ENCODE results near the gene EEA1.

EEA1 gene

DNA sequence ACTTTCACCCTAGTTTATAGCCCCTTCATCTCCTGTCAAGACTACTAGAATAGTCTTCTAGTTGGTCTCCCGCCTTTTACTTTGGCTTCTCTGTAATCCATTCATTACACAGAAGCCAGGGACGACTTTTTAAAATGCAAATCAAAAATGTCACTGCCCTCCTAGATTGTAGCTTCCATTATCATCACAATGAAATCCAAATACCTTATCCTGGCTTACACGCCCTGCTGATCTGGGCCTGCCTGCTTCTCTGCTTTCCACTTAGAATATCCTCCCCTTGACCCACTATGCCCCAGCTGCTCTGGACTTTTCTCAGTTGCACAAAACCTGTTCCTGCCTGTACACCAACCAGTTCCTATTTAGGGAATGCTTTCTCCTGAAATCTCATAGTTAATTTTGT lies 4.5 kb upstream of the EEA1 start:
- no peak for DNase-seq

DNA sequence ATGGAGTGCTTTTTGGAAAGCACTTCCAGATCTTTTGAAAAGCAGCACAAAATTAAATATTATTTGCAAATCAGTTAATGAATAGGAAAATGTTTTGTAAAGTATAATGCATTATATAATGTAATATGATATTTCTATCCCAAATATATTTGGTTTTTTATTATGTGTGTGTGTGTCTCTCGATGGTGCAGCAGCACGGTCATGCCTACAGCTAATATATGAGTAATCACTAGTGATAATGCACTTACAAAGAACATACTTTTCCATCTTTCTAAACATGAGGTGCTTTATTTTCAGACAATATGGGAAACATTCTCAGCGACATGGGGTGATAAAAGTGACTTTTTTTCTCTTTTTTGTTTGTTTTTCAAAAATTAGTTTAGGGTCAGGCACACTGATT lies 1.3 kb upstream of the EEA1 start:
- no peak for DNase-seq

DNA sequence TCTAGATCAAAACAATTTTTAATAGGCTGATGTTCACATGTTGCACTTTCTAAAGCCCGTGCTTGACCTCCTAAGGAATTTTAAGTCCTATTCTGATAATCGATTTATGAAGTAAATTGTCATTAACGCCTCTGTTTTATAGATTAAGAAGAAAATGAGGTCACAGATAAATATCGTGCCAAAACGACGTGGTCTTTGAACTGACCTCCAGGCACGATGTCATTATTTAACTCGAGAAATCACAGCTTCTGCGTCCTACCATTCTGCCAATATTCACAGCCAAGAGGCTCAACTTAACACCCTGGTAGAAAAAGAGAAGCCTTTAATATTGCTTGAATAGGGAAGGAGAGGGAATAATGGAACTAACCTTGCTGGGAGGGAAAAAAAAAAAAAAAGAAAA lies 888 bp upstream of the EEA1 start:
- no peak for DNase-seq

DNA sequence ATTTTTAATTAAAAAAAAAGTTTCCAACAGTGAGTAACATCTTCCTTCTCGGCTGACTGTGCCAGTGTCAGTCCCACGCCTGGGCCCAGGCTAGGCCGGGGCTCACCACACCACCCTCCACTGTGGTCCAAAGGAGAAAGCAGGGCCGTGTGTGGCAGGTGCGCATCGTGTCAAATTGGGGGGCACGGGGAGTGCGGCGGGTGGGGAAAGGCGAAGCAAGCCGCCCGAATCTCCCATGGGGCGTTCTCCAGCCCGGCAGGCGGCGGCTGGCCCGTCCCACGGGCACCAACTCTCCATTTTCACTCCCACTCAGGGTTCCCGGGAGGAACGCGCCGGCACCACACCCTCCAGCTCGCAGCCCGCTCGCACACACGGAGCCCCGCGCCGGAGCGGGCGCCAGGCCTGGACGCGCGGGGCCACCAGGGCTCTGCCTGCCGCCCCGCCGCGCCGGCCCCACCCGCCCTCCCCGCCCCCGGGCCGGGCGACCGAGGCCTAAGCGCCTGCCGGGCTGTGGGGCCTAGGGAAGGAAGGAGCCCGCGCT lies 604 bp downstream of the EEA1 start:
- DNase-seq: no peak

DNA sequence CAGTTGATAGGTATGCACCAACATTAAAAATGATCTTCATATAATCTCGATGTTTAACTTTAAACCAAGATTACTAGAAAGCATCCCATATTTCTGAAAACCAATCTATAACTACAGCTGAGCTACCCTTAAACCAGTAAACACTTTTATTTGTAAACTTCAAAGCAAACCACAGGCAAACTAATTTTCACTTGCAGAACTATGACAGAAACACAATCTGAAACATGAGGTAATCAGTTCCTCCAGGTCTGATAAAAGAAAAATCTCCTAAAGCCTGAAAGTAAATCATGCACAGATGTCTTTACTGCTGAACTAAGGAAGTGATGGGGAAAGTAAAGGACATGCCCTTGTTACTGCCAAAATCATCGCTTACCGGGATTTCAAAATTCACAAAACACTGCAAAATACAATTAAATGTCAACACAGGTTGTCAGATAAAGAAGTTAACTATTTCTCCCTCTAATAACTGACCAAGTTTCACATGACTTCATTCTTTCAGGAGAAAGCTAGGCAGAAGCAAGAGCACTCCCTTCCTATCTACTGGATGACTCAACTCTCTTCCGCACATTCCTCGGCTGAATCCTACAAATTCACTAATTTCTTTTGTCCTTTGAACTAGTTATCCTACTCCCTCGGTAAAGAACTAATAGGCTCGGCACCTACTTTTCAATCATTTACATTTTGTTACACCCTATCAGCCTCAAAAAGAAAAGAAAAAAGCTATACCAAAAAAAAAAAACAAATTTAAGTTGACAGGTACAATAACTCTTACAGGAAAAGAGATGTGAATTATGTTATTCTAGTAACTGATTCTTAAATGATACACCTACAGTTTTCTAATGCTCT lies 1.4 kb downstream of the EEA1 start:
- DNase-seq: no peak

DNA sequence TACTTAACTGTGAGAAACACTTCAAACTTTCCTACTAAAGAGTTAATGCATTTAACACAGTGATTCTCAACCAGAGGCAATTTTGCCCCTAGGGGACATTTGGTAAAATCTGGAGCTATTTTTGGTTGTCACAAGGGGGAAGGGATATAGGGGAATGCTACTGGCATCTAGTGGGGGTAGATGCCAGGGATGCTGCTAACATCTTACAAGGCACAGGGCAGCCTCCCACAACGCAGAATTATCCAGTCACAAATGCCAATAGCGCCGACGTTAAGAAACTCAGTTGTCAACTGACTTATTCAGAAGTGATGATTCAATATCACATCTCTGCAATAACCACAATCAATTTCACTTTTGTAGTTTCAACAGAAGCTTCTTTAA lies 2.0 kb downstream of the EEA1 start:
- DNase-seq: no peak

DNA sequence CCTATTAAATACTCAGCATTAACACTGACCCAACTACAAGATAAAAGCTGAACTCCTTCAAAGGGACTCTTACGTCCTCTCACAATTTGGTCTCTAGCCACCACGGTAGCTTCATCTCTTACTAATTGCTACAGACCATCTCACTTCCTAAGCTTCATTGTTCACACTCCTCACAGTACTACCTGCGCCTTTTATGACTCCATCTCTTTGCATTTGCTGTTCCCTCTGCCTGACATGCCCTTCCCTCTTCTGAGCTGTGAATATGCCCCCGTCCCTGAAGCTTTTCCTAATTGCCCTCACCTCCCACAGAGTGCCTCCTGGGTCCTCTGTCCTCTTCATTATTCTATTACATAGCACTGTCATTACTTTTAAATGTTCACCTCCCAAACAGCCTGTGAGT lies 2.5 kb downstream of the EEA1 start:
- DNase-seq: no peak

DNA sequence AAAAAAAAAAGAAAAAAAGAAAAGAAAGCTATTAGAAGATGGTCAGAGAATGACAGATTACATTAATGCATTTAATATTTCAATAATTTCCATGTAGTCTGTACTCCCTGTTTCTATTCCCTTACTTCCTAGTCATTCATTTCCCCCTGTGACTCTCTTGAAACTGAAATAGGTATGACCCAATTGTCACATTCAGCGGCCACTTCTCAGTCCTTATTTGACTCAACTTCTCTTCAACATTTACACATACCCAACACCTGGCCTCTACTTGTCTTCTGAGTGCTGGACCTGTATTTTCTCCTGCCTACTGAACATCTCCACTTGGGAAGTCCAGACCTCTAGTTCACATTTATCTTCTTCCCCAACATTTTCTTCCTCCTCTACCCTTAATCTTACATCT lies 7.2 kb downstream of the EEA1 start:
- DNase-seq: no peak

DNA sequence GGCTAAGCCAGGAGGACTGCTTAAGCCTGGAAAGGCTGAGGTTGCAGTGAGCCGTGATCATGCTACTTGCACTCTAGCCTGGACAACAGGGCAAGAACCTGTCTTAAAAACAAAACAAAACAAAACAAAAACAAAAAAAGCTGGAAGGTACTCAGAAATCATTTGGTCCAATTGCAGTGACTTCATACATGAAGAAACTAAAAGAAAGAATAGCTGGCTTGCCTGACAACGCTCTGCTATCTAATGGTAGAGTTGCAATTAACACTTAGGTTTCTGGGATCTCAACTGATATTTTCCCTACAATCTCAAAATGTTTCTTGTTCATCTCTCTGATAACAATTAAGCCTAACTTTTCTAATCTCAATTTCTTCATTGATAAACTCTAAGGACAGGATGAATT lies 13.7 kb downstream of the EEA1 start:
- DNase-seq: no peak

DNA sequence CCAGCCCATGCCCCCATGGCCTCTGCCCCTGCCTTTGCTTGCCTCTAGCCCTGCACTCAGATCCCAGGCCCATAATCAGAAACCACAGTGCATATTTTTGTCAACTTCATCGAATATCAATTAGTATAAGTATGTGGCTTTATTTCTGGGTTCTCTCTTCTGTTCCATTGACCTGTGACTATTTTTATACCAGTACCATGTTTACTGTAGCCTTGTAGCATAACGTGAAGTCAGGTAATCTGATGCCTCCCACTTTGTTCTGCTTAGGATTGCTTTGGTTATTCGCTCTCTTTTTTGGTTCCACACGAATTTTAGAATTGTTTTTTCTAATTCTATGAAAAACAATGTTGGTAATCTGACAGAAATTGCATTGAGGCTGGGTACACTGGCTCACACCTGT lies 14.9 kb downstream of the EEA1 start:
- no peak for DNase-seq

DNA sequence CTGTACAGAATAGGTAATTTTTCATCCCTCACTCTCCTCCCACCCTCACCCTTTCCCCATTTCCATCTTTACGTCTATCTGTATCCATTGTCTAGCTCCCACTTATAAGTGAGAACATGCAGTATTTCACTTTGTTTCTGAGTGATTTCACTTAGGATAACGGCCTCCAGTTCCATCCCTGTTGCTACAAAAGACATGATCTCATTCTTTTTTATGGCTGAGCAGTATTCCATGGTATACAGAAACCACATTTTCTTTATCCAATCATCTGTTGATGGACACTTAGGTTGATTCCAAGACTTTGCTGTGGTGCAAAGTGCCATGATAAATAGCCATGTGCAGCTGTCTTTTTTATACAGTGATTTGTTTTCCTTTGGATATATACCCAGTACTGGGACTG lies 16.4 kb downstream of the EEA1 start:
- no peak for DNase-seq

DNA sequence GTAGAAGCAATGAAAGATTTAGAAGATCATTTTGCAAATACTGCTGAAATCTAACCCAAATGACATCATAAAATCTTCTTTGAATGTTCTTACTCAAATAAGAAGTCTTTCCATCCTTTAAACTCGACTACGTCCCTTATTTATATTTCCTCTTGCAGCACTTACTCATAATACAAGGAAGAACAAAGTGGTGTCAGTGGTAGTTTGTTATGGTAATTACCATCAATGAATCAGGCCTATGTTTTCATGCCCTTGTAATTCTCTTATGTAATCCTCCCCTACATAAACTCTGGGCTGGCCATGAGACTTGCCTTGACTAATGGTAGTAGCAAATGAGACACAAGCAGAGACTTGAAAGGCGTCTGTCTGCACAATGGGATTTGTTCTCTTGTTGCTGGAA lies 17.0 kb downstream of the EEA1 start:
- DNase-seq: no peak

DNA sequence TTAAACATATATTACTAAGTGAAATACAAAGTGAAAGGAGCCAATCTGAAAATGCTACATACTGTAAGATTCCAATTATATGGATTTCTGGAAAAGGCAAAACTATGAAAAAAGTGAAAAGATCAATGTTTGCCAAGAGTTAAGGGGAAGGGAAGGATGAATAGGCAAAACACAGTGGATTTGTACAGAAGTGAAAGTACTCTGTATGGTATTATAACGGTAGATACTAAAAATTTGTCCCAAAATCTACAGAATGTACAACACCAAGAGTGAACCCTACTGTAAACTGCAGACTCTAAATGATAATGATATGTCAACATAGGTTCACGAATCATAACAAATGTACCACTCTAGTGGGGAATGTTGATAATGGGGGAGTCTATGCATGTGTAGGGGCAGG lies 17.8 kb downstream of the EEA1 start:
- DNase-seq: no peak

DNA sequence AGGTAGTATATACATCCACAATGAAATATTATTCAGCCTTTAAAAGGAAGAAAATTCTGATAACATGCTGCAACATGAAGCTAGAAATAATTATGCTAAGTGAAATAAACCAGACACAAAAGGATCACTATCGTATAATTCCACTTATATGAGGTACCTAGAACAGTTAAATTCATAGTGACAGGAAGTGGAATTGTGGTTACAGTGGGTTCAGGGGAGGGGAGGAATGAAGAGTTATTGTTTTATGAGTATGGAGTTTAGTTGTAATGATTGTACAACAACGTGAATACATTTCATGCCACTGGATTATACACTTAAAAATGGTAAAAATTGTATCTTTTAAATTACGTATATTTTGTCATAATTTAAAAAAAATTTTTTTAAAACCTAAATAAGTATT lies 21.0 kb downstream of the EEA1 start:
- no peak for DNase-seq

DNA sequence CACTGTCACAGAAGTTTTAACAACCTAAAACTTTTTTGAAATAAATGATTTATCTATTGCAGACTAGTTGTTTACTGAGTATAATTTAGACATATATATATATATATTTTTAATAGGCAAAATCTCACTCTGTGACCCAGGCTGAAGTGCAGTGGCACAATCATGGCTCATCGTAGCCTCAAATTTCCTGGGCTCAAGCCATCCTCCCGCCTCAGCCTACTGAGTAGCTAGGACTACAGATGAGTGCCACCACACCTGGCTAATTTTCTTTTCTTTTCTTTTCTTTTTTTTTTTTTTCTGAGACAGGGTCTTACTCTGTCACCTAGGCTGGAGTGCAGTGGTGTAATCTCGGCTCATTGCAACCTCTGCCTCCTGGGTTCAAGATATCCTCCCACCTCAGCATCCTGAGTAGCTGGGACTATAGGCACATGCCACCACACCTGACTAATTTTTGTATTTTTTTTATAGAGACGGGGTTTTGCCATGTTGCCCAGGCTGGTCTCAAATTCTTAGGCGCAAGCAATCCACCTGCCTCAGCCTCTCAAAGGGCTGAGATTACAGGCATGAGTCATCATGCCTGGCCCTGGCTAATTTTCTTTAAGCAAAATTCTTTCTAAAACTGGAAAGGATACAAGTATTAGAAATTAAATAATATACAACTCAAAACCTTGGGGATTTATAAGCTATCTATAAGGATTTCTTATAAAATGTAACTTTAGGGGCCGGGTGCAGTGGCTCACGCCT lies 23.1 kb downstream of the EEA1 start:
- DNase-seq: no peak

DNA sequence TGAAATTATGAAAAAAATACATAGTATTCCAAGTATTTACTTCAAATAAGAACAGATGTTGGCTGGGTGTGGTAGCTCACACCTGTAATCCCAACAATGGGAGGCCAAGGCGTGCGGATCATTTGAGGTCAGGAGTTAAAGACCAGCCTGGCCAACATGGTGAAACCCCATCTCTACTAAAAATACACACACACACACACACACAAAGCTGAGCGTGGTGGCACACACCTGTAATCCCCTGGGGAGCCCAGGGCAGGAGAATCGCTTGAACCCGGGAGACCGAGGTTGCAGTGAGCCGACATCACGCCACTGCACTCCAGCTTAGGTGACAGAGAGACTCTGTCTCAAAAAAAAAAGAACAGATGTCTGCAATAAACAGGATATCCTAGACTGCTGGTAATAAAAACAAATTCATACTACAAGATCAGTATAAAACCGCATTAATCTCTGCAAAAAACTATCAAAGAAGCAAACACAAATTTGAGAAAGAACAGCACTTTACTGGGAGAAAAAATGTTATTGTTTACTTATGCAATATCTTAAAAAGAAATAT lies 23.8 kb downstream of the EEA1 start:
- no peak for DNase-seq

DNA sequence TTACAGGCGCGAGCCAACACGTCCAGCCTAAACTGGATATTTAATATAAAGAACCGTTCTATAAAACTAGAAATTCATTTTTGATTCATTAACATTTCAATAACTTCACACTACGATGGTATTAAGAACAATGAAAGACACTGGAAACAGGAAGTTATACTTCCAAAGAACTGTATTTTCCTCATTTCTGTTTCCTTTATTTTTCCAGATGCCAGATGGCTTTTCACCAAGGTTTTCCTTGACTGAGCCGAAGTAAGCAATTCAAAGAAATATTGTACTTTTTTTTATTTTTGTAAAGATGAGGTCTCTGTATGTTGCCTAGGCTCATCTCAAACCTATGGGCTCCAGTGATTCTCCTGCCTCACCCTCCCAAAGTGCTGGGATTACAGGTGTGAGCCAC lies 28.2 kb downstream of the EEA1 start:
- DNase-seq: no peak

DNA sequence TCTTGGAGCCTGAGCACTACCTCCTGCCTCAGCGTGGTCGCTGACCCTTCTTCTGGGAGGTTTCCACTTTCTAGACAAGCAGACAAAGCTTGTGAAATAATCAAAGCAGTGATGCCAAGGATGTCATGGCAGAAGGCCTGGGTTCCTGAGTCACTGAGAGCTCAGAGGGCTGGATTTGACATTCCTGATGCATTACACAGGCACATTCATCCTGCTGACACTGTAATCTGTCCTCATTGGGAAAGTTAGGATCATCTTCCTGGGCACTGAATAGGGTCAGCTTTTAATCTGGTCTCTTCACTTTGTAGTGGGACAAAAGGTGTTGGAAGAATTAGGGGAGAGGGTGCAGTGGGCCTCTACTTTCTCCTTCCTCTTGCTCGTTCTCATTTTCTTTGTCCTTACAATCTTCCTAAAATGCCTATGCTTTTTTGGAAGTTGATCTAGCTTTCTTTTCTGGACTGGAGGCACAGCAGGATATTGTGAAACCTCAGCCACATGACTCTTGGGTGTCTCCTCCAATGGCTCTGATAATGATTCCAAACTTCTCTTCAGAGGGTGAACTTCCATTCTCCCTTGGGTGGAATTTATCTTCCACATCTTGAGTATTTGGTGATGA lies 29.6 kb downstream of the EEA1 start:
- no peak for DNase-seq

DNA sequence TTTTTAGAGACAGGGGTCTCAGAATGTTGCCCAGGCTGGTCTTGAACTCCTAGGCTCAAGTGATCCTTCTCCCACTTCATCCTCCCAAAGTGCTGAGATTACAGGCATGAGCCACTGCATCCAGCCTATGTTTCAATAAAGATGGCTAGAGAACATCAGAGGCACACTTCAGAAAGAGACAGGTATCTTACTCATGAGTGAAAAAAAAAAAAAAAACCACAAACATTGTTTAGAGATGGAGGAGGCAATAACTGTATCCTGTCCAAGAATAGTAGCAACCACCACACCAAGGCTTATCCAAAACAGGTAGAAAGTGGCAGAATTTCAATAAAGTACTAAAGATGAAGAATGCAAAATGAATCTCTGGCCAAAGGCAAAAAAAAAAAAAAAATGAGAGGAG lies 30.3 kb downstream of the EEA1 start:
- no peak for DNase-seq

DNA sequence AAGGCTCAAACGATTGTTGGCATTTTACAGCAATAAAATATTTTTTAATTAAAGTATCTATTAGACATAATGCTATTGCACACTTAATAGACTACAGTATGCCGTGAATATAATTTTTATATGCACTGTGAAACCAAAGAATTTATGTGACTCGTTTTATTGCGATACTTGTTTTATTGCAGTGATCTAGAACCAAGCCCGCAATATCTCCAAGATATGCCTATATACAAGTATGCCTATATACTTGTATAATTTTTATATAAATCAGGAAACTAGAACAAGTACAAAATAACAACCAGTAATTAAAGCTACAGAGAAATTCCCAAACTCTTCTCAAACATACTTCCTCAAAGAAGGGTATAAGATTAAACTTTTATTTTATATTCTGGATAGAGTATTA lies 31.3 kb downstream of the EEA1 start:
- DNase-seq: no peak

DNA sequence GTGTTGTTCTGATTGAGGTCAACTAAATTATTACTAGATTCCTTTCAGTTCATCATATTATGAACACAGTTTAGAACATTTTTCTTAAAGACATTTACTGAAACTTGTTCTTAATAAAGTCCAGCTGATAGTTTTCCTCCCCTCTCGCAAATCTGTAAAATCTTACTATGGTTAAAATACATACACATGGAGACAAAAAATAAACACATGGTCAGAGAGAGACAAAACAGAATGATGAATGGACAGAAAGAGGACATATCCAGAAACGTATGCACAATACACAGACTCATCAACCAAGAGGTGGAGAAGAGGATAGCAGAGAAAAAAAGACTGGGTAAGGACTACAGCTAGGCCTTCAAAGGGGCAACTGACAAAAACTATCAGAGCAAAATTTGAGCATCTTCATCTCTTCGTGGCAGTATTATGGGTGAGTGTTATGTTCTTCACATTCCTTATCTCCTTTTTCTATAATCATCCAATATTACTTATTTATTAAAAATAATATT lies 38.4 kb downstream of the EEA1 start:
- DNase-seq: no peak

DNA sequence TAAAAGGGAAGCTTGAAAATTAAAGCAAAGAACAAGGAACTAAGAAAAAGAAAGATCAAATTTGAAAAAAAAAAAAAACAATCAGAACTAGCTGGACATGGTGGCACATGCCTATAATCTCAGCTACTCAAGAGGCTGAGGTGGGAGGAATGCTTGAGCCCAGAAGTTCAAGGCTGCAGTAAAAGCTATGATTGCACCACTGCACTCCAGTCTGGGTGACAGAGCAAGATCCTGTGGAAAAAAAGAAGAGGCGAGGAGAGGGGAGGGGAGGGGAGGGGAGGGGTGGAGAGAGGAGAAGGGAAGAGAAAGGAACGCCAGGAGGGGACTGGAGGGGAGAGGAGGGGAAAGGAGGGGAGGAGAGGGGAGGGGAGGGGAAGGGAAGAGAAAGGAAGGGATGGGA lies 43.0 kb downstream of the EEA1 start:
- DNase-seq: no peak

DNA sequence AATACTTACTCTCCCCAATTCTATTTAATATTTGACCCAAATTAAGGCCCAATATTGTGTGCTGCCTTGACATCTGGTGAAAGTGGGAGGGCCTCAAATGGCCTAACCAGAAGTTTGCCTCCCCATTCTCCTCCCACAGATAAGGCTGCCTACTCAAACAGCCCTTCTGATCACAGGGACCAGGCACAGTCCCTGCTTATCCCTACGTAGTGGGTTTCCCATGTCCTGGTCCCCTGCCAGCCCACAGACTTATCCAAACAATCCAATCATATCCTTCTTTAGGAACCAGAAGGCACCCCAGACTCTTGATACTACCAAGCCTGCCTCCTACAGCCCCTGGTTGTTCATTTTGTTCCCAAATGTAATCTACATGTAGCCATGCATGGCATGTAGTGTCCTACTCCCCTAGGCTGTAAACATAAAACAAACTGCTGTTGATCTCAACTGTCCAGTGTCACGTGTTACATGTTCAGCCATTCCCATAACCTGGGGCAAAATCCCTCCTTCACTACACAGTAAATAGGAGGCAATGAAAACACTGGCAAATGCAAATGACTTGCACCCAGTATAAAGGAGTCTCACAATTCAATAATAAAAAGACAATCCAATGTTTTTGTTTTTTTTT lies 49.3 kb downstream of the EEA1 start:
- no peak for DNase-seq

Data from NCI-H524 treated with DMSO at 0.1 percent for 48 hours (cell line).